DOHH2 (cell line): ENCODE results near the gene CRHR1.

Experiments used
- CTCF ChIP-seq: fragments of 200-600 bp; sonication (generic); IDR thresholded peaks from one replicate; pipeline ENCODE4 v1.5.1; 2014; ENCODE audit warnings: antibody characterized with exemption, mild to moderate bottlenecking, low read depth, low read length; ENCODE audit not compliant: poor library complexity, severe bottlenecking
- EZH2phosphoT487 ChIP-seq: fragments of 200-600 bp; sonication (generic); IDR thresholded peaks from 2 replicates; pipeline ENCODE4 v1.6.1; 2017; ENCODE audit warnings: borderline replicate concordance, mild to moderate bottlenecking, antibody characterized with exemption, low read length, moderate library complexity, mixed read lengths

GRCh38 chr17:45835481-45835880 lies 51.4 kb downstream of the CRHR1 start:
- TF ChIP-seq CTCF: no peak
- TF ChIP-seq EZH2phosphoT487: no peak
